Right kidney (tissue), 1 donor: ENCODE results near the gene IFRD2.
"Not testable (repeated sequence)": the region's sequence is repeated elsewhere in the genome, so short reads cannot be mapped to it uniquely, and the experiment has no call there.

ENCODE experiments used
- DNase-seq: peaks from one replicate; pipeline ENCODE4 v3.0.0-alpha.2; 2016

The IFRD2 gene

GRCh38 chr3:50268703-50269451 lies 23.4 kb downstream of the IFRD2 start, which contains the start of gene SEMA3B:
Gene SEMA3B (plus strand): TSS chr3:50269147. CDS start chr3:50269241, 94 bp downstream.
- DNase-seq = peak; percentile 75

GRCh38 chr3:50268276-50268675 lies 24.0 kb downstream of the IFRD2 start:
- no peak for DNase-seq

GRCh38 chr3:50267280-50267913 lies 24.8 kb downstream of the IFRD2 start:
- DNase-seq = peak; percentile 70

GRCh38 chr3:50266836-50267235 lies 25.4 kb downstream of the IFRD2 start:
- no peak for DNase-seq

GRCh38 chr3:50266017-50266416 lies 26.2 kb downstream of the IFRD2 start:
- DNase-seq = no peak

- no peak for DNase-seq
These were observed 26.7 kb downstream of the IFRD2 start for GRCh38 chr3:50265571-50265970.

GRCh38 chr3:50264964-50265485 lies 27.2 kb downstream of the IFRD2 start:
- DNase-seq = peak; percentile 69

GRCh38 chr3:50264383-50264963 lies 27.8 kb downstream of the IFRD2 start:
- DNase-seq = peak; percentile 82

GRCh38 chr3:50263478-50264382 lies 28.5 kb downstream of the IFRD2 start:
- no peak for DNase-seq

GRCh38 chr3:50262778-50263177 lies 29.5 kb downstream of the IFRD2 start:
- DNase-seq = no peak

GRCh38 chr3:50262200-50262599 lies 30.0 kb downstream of the IFRD2 start:
- DNase-seq = not testable (repeated sequence)

GRCh38 chr3:50261505-50261904 lies 30.7 kb downstream of the IFRD2 start:
- DNase-seq = no peak

GRCh38 chr3:50260942-50261441 lies 31.2 kb downstream of the IFRD2 start:
- DNase-seq = no peak

GRCh38 chr3:50260027-50260941 lies 31.9 kb downstream of the IFRD2 start:
- peak; percentile 94 for DNase-seq

GRCh38 chr3:50259432-50260026 lies 32.7 kb downstream of the IFRD2 start:
- DNase-seq = no peak

GRCh38 chr3:50258979-50259378 lies 33.2 kb downstream of the IFRD2 start:
- DNase-seq = no peak

GRCh38 chr3:50258029-50258680 lies 34.1 kb downstream of the IFRD2 start:
- DNase-seq = no peak

- DNase-seq = no peak
These were observed 35.0 kb downstream of the IFRD2 start for GRCh38 chr3:50256978-50257890.

- DNase-seq = no peak
These were observed 37.0 kb downstream of the IFRD2 start for GRCh38 chr3:50255251-50255615.
